Activated B cell treated with CpG ODN at 0.5 μM for 24 hours (primary cell): ENCODE data around the gene PXYLP1. TPM values are rescaled to one million over a fixed set of nuclear protein-coding genes. Genes with fewer than 3 reads are reported as not detected.

ENCODE experiments used
- ATAC-seq: fragments of 200-7000 bp; cut with Tn5 transposase; one replicate; pipeline ENCODE4 v1.10.0; 2021; ENCODE audit warnings: low read depth, mild to moderate bottlenecking, moderate library complexity
- CTCF ChIA-PET: fragments of 350-600 bp; sonication (Branson Sonifier 250); formaldehyde crosslinking; loops from one replicate; lab custom pipeline; 2021; ENCODE audit warnings: antibody characterized with exemption; lab: Charles Lee
- POLR2A ChIA-PET: fragments of 350-600 bp; sonication (Branson Sonifier 250); formaldehyde crosslinking; loops from one replicate; lab custom pipeline; 2021; ENCODE audit warnings: antibody characterized with exemption; lab: Charles Lee
- DNase-seq: peaks from one replicate; pipeline ENCODE4 v3.0.0; 2022
- H3K27ac Mint-ChIP-seq: one replicate; pipeline ENCODE4 v1.8.0; 2020; ENCODE audit warnings: mixed read lengths
- H3K27me3 Mint-ChIP-seq: one replicate; pipeline ENCODE4 v1.8.0; 2021; ENCODE audit warnings: mixed read lengths
- H3K36me3 Mint-ChIP-seq: one replicate; pipeline ENCODE4 v1.8.0; 2021; ENCODE audit warnings: low read depth, mixed read lengths
- H3K4me1 Mint-ChIP-seq: one replicate; pipeline ENCODE4 v1.8.0; 2021; ENCODE audit warnings: mixed read lengths
- H3K4me3 Mint-ChIP-seq: one replicate; pipeline ENCODE4 v1.8.0; 2020; ENCODE audit warnings: mild to moderate bottlenecking, mixed read lengths
- H3K9me3 Mint-ChIP-seq: one replicate; pipeline ENCODE4 v1.8.0; 2020; ENCODE audit warnings: mixed read lengths
- intact Hi-C: fragments of 100-400 bp; cut with micrococcal nuclease; formaldehyde crosslinking; loops from one replicate; pipeline ENCODE4 v1.15.1; 2024
- total RNA-seq: library from RNA; stranded (reverse); gene quantifications from 2 replicates; pipeline ENCODE4 v1.2.3, GENCODE V29; 2022
- TF ChIP-seq, protein P1 (sequence below): fragments of 200-600 bp; IDR thresholded peaks from one replicate; pipeline ENCODE4 v1.8.0; 2022; ENCODE audit warnings: antibody characterized with exemption, mild to moderate bottlenecking

PXYLP1 gene
- total RNA-seq, 1 donor from 2014 or later = 2.7 TPM

DNA sequence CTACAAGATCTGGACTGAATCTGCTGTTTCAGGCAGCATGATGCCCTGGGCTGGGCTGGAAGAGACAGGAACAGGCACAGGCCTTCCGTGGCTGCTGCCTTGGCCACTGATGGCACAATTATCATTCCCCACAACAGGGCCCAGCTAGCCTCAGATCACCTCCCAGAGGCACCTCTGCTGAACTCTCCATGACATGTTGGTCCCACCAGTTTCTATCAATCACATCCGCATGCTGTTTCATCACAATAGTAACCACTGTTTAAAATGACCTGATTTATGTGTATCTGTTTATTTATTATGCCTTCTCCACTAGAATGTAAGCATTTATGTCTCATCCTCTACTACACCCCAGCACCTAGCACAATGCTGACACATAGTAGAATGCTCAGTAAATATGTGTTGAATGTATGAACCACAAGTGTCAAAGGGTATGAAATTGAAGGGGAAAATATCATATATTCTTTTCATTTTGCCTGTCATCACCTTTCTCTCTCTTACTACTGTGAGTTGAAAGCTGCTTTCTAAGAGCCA lies 104.0 kb downstream of the PXYLP1 start:
- Mint-ChIP-seq H3K27me3 (peaks cover 3% of the 10 kb centered on the region), H3K4me1 (peaks cover 39% of the 10 kb centered on the region), H3K4me3 (no peak overlapping the region), H3K36me3 (no peaks in the 10 kb centered on the region), H3K9me3 (no peaks in the 10 kb centered on the region), H3K27ac (peak overlapping the region; percentile 50)
- TF ChIP-seq, protein P1, sequence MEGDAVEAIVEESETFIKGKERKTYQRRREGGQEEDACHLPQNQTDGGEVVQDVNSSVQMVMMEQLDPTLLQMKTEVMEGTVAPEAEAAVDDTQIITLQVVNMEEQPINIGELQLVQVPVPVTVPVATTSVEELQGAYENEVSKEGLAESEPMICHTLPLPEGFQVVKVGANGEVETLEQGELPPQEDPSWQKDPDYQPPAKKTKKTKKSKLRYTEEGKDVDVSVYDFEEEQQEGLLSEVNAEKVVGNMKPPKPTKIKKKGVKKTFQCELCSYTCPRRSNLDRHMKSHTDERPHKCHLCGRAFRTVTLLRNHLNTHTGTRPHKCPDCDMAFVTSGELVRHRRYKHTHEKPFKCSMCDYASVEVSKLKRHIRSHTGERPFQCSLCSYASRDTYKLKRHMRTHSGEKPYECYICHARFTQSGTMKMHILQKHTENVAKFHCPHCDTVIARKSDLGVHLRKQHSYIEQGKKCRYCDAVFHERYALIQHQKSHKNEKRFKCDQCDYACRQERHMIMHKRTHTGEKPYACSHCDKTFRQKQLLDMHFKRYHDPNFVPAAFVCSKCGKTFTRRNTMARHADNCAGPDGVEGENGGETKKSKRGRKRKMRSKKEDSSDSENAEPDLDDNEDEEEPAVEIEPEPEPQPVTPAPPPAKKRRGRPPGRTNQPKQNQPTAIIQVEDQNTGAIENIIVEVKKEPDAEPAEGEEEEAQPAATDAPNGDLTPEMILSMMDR = no peak
- intact Hi-C loops = loop anchor here (2.0 kb wide), 2 partner anchors 25 to 67 kb away; no protein-coding TSS in a partner anchor
- POLR2A ChIA-PET = interaction anchor here (0.6 to 2.3 kb wide), 2 partner anchors 20 to 23 kb away, joined by 14 to 19 read pairs; no protein-coding TSS in a partner anchor
- DNase-seq (no peak), ATAC-seq (no peak)
- CTCF ChIA-PET = interaction anchor here (1.1 to 2.2 kb wide), 2 partner anchors 24 to 32 kb away, joined by 3 to 9 read pairs; no protein-coding TSS in a partner anchor

- Mint-ChIP-seq H3K27ac (peak overlapping the region; percentile 73), H3K4me3 (peak overlapping the region; percentile 51), H3K4me1 (peaks cover 26% of the 10 kb centered on the region), H3K36me3 (no peaks in the 10 kb centered on the region), H3K9me3 (no peaks in the 10 kb centered on the region), H3K27me3 (peaks cover 5% of the 10 kb centered on the region)
- POLR2A ChIA-PET = interaction anchor here (0.6 to 2.3 kb wide), 3 partner anchors 25 to 351 kb away, joined by 3 to 19 read pairs (median 4); no protein-coding TSS in a partner anchor
- TF ChIP-seq, protein P1 = no peak
- DNase-seq = no peak
- CTCF ChIA-PET = interaction anchor here (1.2 to 2.2 kb wide), 2 partner anchors 25 to 115 kb away, joined by 3 to 9 read pairs; no protein-coding TSS in a partner anchor
- peak; percentile 89 for ATAC-seq
- intact Hi-C loops = loop anchor here (2.0 kb wide), 2 partner anchors 26 to 66 kb away; no protein-coding TSS in a partner anchor
Measured at GRCh38 chr3:141336672-141337522, 105.3 kb downstream of the PXYLP1 start.

- H3K27me3 Mint-ChIP-seq = peaks cover 5% of the 10 kb centered on the region
- no peaks in the 10 kb centered on the region for H3K36me3 Mint-ChIP-seq
- no peaks in the 10 kb centered on the region for H3K9me3 Mint-ChIP-seq
- CTCF ChIA-PET = interaction anchor here (1.2 to 2.2 kb wide), 2 partner anchors 26 to 115 kb away, joined by 3 to 9 read pairs; no protein-coding TSS in a partner anchor
- H3K4me3 Mint-ChIP-seq = peak overlapping the region; percentile 51
- TF ChIP-seq, protein P1 = no peak
- peak overlapping the region; percentile 73 for H3K27ac Mint-ChIP-seq
- DNase-seq (no peak), ATAC-seq (no peak)
- intact Hi-C loops = loop anchor here (2.0 kb wide), 2 partner anchors 27 to 65 kb away; no protein-coding TSS in a partner anchor
- POLR2A ChIA-PET = interaction anchor here (1.3 to 2.3 kb wide), 2 partner anchors 25 to 65 kb away, joined by 4 to 19 read pairs; no protein-coding TSS in a partner anchor
- peaks cover 20% of the 10 kb centered on the region for H3K4me1 Mint-ChIP-seq
Measured at GRCh38 chr3:141337523-141337854, 105.9 kb downstream of the PXYLP1 start.

DNA sequence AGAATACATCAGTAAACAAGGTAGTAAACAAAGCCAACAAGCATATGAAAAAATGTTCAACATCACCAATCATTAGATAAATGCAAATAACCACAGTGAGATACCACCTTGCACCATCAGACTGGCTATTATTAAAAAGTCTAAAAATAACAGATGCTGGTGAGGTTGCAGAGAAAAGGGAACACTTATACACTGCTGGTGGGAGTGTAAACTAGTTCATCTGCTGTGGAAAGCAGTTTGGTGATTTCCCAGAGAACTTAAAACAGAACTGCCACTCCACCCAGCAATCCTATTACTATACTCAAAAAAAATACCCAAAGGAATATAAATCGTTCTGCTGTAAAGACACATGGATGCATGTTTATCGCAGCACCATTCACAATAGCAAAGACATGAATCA lies 106.4 kb downstream of the PXYLP1 start:
- TF ChIP-seq, protein P1 = no peak
- CTCF ChIA-PET = interaction anchor here (1.2 to 2.2 kb wide), 2 partner anchors 26 to 114 kb away, joined by 3 to 9 read pairs; no protein-coding TSS in a partner anchor
- Mint-ChIP-seq H3K4me1 (peaks cover 19% of the 10 kb centered on the region), H3K36me3 (no peaks in the 10 kb centered on the region), H3K27ac (no peak overlapping the region), H3K9me3 (no peaks in the 10 kb centered on the region), H3K27me3 (peaks cover 5% of the 10 kb centered on the region), H3K4me3 (no peak overlapping the region)
- intact Hi-C loops = loop anchor here (2.0 kb wide), 2 partner anchors 27 to 65 kb away; no protein-coding TSS in a partner anchor
- POLR2A ChIA-PET = interaction anchor here (2.3 kb wide), 1 partner anchor 26 kb away, joined by 19 read pairs; no protein-coding TSS in a partner anchor
- ATAC-seq (no peak), DNase-seq (no peak)
